H1 (cell line): Measurements from ENCODE around the gene RCOR2. TPM values are rescaled to one million over a fixed set of nuclear protein-coding genes. Genes with fewer than 3 reads are reported as not detected.

Experiments
- CTCF ChIA-PET: fragments of 300-600 bp; sonication (Branson Sonifier 250); formaldehyde crosslinking; loops from one replicate; lab custom pipeline; 2021; ENCODE audit not compliant: partially characterized antibody; lab: Charles Lee
- POLR2A ChIA-PET: fragments of 300-600 bp; sonication (Branson Sonifier 250); formaldehyde crosslinking; loops from one replicate; lab custom pipeline; 2021; ENCODE audit warnings: inconsistent platforms; ENCODE audit not compliant: partially characterized antibody; lab: Charles Lee
- DNase-seq, 2 experiments: peaks; one replicate each; pipeline versions ENCODE4 v3.0.0 to v3.0.0-alpha.2; 2010 to 2022; ENCODE audit warnings: low spot score in 2 of 2, low read depth in 1 of 2, mixed read lengths in 1 of 2
- FAIRE-seq: peaks from 2 replicates; lab custom pipeline; 2011; peaks lifted over from hg19 to GRCh38; lab: Jason Lieb, UNC
- H2AFZ ChIP-seq: 2 replicates; pipeline ENCODE4 v1.8.1; 2012; ENCODE audit warnings: low read length, inconsistent platforms
- H2AK5ac ChIP-seq: 2 replicates; pipeline ENCODE4 v1.6.1; 2013; ENCODE audit warnings: low read depth, low read length
- H2BK120ac ChIP-seq: replicated peaks from 2 replicates; pipeline ENCODE3; 2013; ENCODE audit warnings: low read depth, low read length, inconsistent platforms
- H2BK12ac ChIP-seq: 2 replicates; pipeline ENCODE4 v1.6.1; 2013; ENCODE audit warnings: low read depth, low read length
- H2BK15ac ChIP-seq: 2 replicates; pipeline ENCODE4 v1.6.1; 2013; ENCODE audit warnings: low read length
- H2BK20ac ChIP-seq: 2 replicates; pipeline ENCODE4 v1.6.1; 2013; ENCODE audit warnings: low read length
- H2BK5ac ChIP-seq: 2 replicates; pipeline ENCODE4 v1.6.1; 2013; ENCODE audit warnings: low read depth, low read length
- H3K14ac ChIP-seq: 2 replicates; pipeline ENCODE4 v1.6.1; 2013; ENCODE audit warnings: inconsistent platforms; ENCODE audit not compliant: insufficient read length
- H3K18ac ChIP-seq: 2 replicates; pipeline ENCODE4 v1.6.1; 2013; ENCODE audit warnings: low read length; ENCODE audit errors: extremely low read depth
- H3K23ac ChIP-seq: 2 replicates; pipeline ENCODE4 v1.6.1; 2013; ENCODE audit warnings: inconsistent platforms; ENCODE audit not compliant: insufficient read length
- H3K23me2 ChIP-seq: 2 replicates; pipeline ENCODE4 v1.6.1; 2013; ENCODE audit warnings: low read depth, low read length
- H3K27ac ChIP-seq: 2 replicates; pipeline ENCODE4 v1.6.1; 2011; ENCODE audit warnings: low read depth, low read length, inconsistent platforms
- H3K27me3 ChIP-seq, 4 experiments: replicated peaks in 1 of 4; 1 replicate in 1 of 4; 2 replicates in 3 of 4; pipeline versions ENCODE4 v1.6.1 to v1.8.1; 2011 to 2013; ENCODE audit warnings: low read length in 3 of 4, mild to moderate bottlenecking in 3 of 4, inconsistent platforms in 2 of 4, mixed read lengths in 2 of 4, moderate library complexity in 1 of 4; ENCODE audit not compliant: control insufficient read depth in 3 of 4, insufficient read depth in 3 of 4; ENCODE audit errors: extremely low read depth in 1 of 4
- H3K36me3 ChIP-seq, 4 experiments: 2 replicates each; pipeline versions ENCODE4 v1.6.1 to v1.8.1; 2011 to 2013; ENCODE audit warnings: mild to moderate bottlenecking in 4 of 4, low read length in 3 of 4, moderate library complexity in 2 of 4, control low read depth in 1 of 4, inconsistent platforms in 1 of 4; ENCODE audit not compliant: insufficient read depth in 4 of 4, control insufficient read depth in 2 of 4
- H3K4ac ChIP-seq: replicated peaks from 2 replicates; pipeline ENCODE3; 2013; ENCODE audit warnings: low read length, low read depth, mixed read lengths, inconsistent platforms; ENCODE audit not compliant: insufficient read length
- H3K4me1 ChIP-seq, 4 experiments: replicated peaks in 1 of 4; 1 replicate in 1 of 4; 2 replicates in 3 of 4; pipeline versions ENCODE4 v1.6.1 to v1.8.1; 2011 to 2013; ENCODE audit warnings: low read length in 3 of 4, inconsistent platforms in 2 of 4, mixed read lengths in 1 of 4; ENCODE audit not compliant: insufficient read depth in 4 of 4, control insufficient read depth in 3 of 4
- H3K4me2 ChIP-seq, 2 experiments: 2 replicates each; pipeline versions ENCODE4 v1.6.1 to v1.8.1; 2011 to 2013; ENCODE audit warnings: low read depth in 2 of 2, low read length in 2 of 2, control low read depth in 1 of 2, inconsistent platforms in 1 of 2, mild to moderate bottlenecking in 1 of 2; ENCODE audit not compliant: insufficient read depth in 1 of 2
- H3K4me3 ChIP-seq, 4 experiments: fragments of 200-600, 300-600 bp in 1 of 4; sonication (generic), shearing (Covaris generic), sonication (Bioruptor Twin) in 1 of 4; 2 replicates each; pipeline versions ENCODE4 v1.5.1 to v1.8.1; 2011 to 2016; ENCODE audit warnings: low read length in 4 of 4, low read depth in 3 of 4, control low read depth in 2 of 4, inconsistent platforms in 2 of 4, mild to moderate bottlenecking in 2 of 4, mixed read lengths in 1 of 4, moderate library complexity in 1 of 4; ENCODE audit not compliant: insufficient read depth in 2 of 4; ENCODE audit errors: extremely low read depth in 1 of 4
- H3K56ac ChIP-seq: replicated peaks from 2 replicates; pipeline ENCODE3; 2013; ENCODE audit warnings: low read depth, mild to moderate bottlenecking, mixed read lengths, low read length, inconsistent platforms; ENCODE audit not compliant: insufficient read length
- H3K79me1 ChIP-seq: 2 replicates; pipeline ENCODE4 v1.6.1; 2013; ENCODE audit warnings: low read depth, low read length, control low read depth
- H3K79me2 ChIP-seq, 2 experiments: 2 replicates each; pipeline versions ENCODE4 v1.6.1 to v1.8.1; 2012 to 2013; ENCODE audit warnings: low read length in 2 of 2, mild to moderate bottlenecking in 2 of 2, inconsistent platforms in 1 of 2; ENCODE audit not compliant: insufficient read depth in 2 of 2, control insufficient read depth in 1 of 2
- H3K9ac ChIP-seq, 4 experiments: replicated peaks in 1 of 4; 1 replicate in 1 of 4; 2 replicates in 3 of 4; pipeline versions ENCODE4 v1.6.1 to v1.8.1; 2011 to 2013; ENCODE audit warnings: low read depth in 3 of 4, low read length in 3 of 4, control low read depth in 2 of 4, mild to moderate bottlenecking in 2 of 4, moderate library complexity in 2 of 4, inconsistent platforms in 1 of 4; ENCODE audit errors: extremely low read depth in 1 of 4
- H3K9me3 ChIP-seq, 2 experiments: 2 replicates each; pipeline versions ENCODE4 v1.6.1 to v1.8.1; 2012 to 2013; ENCODE audit warnings: mild to moderate bottlenecking in 2 of 2, moderate library complexity in 2 of 2, control low read depth in 1 of 2, inconsistent platforms in 1 of 2, low read depth in 1 of 2, low read length in 1 of 2, mixed read lengths in 1 of 2; ENCODE audit not compliant: insufficient read depth in 2 of 2
- H4K20me1 ChIP-seq, 2 experiments: replicated peaks in 1 of 2; 2 replicates each; pipeline versions ENCODE3 to v1.8.1; 2011 to 2013; ENCODE audit warnings: inconsistent platforms in 2 of 2, low read length in 2 of 2, mild to moderate bottlenecking in 1 of 2; ENCODE audit not compliant: insufficient read depth in 2 of 2, control insufficient read depth in 1 of 2
- H4K5ac ChIP-seq: 2 replicates; pipeline ENCODE4 v1.6.1; 2013; ENCODE audit warnings: low read length, low read depth, mixed read lengths, inconsistent platforms; ENCODE audit not compliant: insufficient read length
- H4K8ac ChIP-seq: 2 replicates; pipeline ENCODE4 v1.8.0; 2013; ENCODE audit warnings: mild to moderate bottlenecking, moderate library complexity, low read length, inconsistent platforms; ENCODE audit not compliant: insufficient read depth; ENCODE audit errors: extremely low read depth
- H4K91ac ChIP-seq: replicated peaks from 2 replicates; pipeline ENCODE3; 2013; ENCODE audit warnings: low read length, mixed read lengths, inconsistent platforms; ENCODE audit not compliant: insufficient read length
- BRCA1 ChIP-seq: IDR thresholded peaks from 2 replicates; pipeline ENCODE4 v1.6.1; 2012; ENCODE audit warnings: low read depth, low read length, improper control_type of control experiment
- EZH2 ChIP-seq: fragments of 200-600 bp; sonication (generic); IDR thresholded peaks from 2 replicates; pipeline ENCODE4 v1.7.1; 2012; ENCODE audit warnings: low read depth, mild to moderate bottlenecking, moderate library complexity, low read length, inconsistent platforms; ENCODE audit not compliant: severe bottlenecking
- FOSL1 ChIP-seq: IDR thresholded peaks from 2 replicates; pipeline ENCODE4 v1.6.1; 2011; ENCODE audit warnings: mild to moderate bottlenecking, low read depth, low read length, moderate library complexity; ENCODE audit not compliant: insufficient read depth
- HDAC2 ChIP-seq, 2 experiments: fragments of 300-600 bp in 1 of 2; sonication (generic) in 1 of 2; IDR thresholded peaks; 2 replicates each; pipeline ENCODE4 v1.6.1; 2011 to 2012; ENCODE audit warnings: low read depth in 2 of 2, low read length in 2 of 2, mild to moderate bottlenecking in 2 of 2, moderate library complexity in 2 of 2, borderline replicate concordance in 1 of 2, inconsistent platforms in 1 of 2
- JUND ChIP-seq: IDR thresholded peaks from 2 replicates; pipeline ENCODE4 v1.6.1; 2011; ENCODE audit warnings: mild to moderate bottlenecking, improper control_type of control experiment, low read length
- KDM1A ChIP-seq: fragments of 200-600, 300-600 bp; sonication (generic); IDR thresholded peaks from 2 replicates; pipeline ENCODE4 v1.7.1; 2016; ENCODE audit warnings: mild to moderate bottlenecking, low read length, borderline replicate concordance
- RFX5 ChIP-seq: IDR thresholded peaks from 2 replicates; pipeline ENCODE4 v1.6.1; 2011; ENCODE audit warnings: low read depth, low read length, improper control_type of control experiment, borderline replicate concordance
- RXRA ChIP-seq: IDR thresholded peaks from 2 replicates; pipeline ENCODE4 v1.6.1; 2011; ENCODE audit warnings: low read depth, mild to moderate bottlenecking, low read length, moderate library complexity; ENCODE audit not compliant: insufficient read depth
- SIN3A ChIP-seq, 2 experiments: IDR thresholded peaks in 1 of 2; conservative IDR thresholded peaks in 1 of 2; 2 replicates each; pipeline ENCODE4 v1.6.1; 2011 to 2012; ENCODE audit warnings: low read length in 2 of 2, improper control_type of control experiment in 1 of 2, low read depth in 1 of 2, mild to moderate bottlenecking in 1 of 2
- TAF7 ChIP-seq: optimal IDR thresholded peaks from 2 replicates; pipeline ENCODE3; 2011; ENCODE audit warnings: low read depth, mild to moderate bottlenecking, inconsistent platforms, low read length, moderate library complexity, borderline replicate concordance
- USF2 ChIP-seq: IDR thresholded peaks from 2 replicates; pipeline ENCODE4 v1.6.1; 2011; ENCODE audit warnings: low read length, improper control_type of control experiment
- WGBS, 2 experiments: shearing (Covaris generic) in 1 of 2; methylation state at CpG; one replicate each; pipeline versions ENCODE4 v1.1.6 to v1.1.7; 2013 to 2015; ENCODE audit warnings: low lambda C conversion rate in 2 of 2, mixed read lengths in 2 of 2, inconsistent platforms in 1 of 2, low coverage in 1 of 2, missing lambda C conversion rate in 1 of 2; ENCODE audit not compliant: insufficient replicate concordance in 2 of 2, insufficient coverage in 1 of 2, insufficient read length in 1 of 2; ENCODE audit errors: extremely low coverage in 1 of 2, missing lambda C conversion rate in 1 of 2; 5-methylcytosine and 5-hydroxymethylcytosine counted together
- polyA plus RNA-seq, 7 experiments: library from polyadenylated mRNA; depleted of rRNA in 3 of 7; stranded (reverse) in 5 of 7; unstranded in 2 of 7; fragments of >200 nt in 5 of 7; fragments of 200-250 nt in 2 of 7; gene quantifications; 1 replicate in 5 of 7; 2 replicates in 1 of 7; 4 replicates in 1 of 7; pipeline versions ENCODE4 v1.2.1 to v1.2.3, GENCODE V29; 2011 to 2013; ENCODE audit warnings: missing spikeins in 2 of 7, mixed read lengths in 2 of 7
- total RNA-seq: library from RNA; stranded (reverse); fragmentation: NEBNext Ultra II Directional; extraction: Animal tissue kit (Norgen Biotek cat#: 25700); gene quantifications from 2 replicates; pipeline ENCODE4 v1.2.1, GENCODE V29; 2021

RCOR2 gene
- total and polyA plus RNA-seq, 2 of the 8 experiments (the other 6 are each of a cell fraction or from before 2014, with no cell fraction given) = 54.6 to 78.0 TPM

GRCh38 chr11:63906087-63906486, 10.9 kb downstream of the RCOR2 start:
- Histone ChIP-seq H3K36me3 (peaks cover 12 to 46% (median 23%) of the 10 kb centered on the region in 4 experiments; a peak in 7 of 8 replicates), H3K79me2 (no peaks in the 10 kb centered on the region), H3K23ac (no peak overlapping the region), H3K4me2 (no peak overlapping the region), H2BK12ac (no peak overlapping the region), H2BK5ac (no peak overlapping the region), H4K91ac (no peak overlapping the region), H4K8ac (no peak overlapping the region), H3K56ac (no peak overlapping the region), H3K18ac (no peak overlapping the region), H3K27me3 (no peaks in the 10 kb centered on the region), H3K9me3 (no peaks in the 10 kb centered on the region), H2BK20ac (no peak overlapping the region), H3K23me2 (no peaks in the 10 kb centered on the region; the same call in 1 of the 2 replicates), H2BK15ac (0 out of 2 replicates have a peak overlapping the region, but pooled peaks have one; percentile 81), H2AK5ac (no peak overlapping the region), H3K4me3 (no peak overlapping the region), H3K4me1 (peaks cover 6 to 49% (median 39%) of the 10 kb centered on the region in 4 experiments), H3K79me1 (peaks cover 7% of the 10 kb centered on the region), H3K9ac (no peak overlapping the region), H2BK120ac (no peak overlapping the region), H3K4ac (no peak overlapping the region), H4K5ac (peak overlapping the region; percentile 7), H4K20me1 (peaks cover 6 to 11% of the 10 kb centered on the region in 2 experiments), H3K14ac (no peak overlapping the region), H3K27ac (peak overlapping the region; percentile 56; the same call in 1 of the 2 replicates), H2AFZ (no peak overlapping the region)
- POLR2A ChIA-PET = interaction anchor here (0.9 to 6.1 kb wide), 6 partner anchors 8 to 69 kb away, joined by 3 to 74 read pairs (median 4); partner anchors contain the start of gene RCOR2
- 81% methylated on average over 3 of the region's 4 CpGs; no CpG with 5 or more reads in 1 of the 2 experiments for WGBS, 2 experiments
- CTCF ChIA-PET = interaction anchor here (0.7 to 11.1 kb wide), 25 partner anchors 8 to 224 kb away, joined by 3 to 163 read pairs (median 4); partner anchors contain the start of genes MARK2 and RCOR2
- FAIRE-seq (no peak), DNase-seq (no peak)
- TF ChIP-seq RXRA = no peak
- no peak for TF ChIP-seq HDAC2 (IDR thresholded peaks at IDR 0.05; ENCODE audit: borderline replicate concordance in 1 of 2, low read depth in 2 of 2, low read length in 2 of 2)
- TF ChIP-seq KDM1A = no peak
- TF ChIP-seq JUND = no peak
- no peak for TF ChIP-seq USF2
- TF ChIP-seq BRCA1 = no peak
- TF ChIP-seq RFX5 = no peak
- no peak for TF ChIP-seq SIN3A (conservative IDR thresholded peaks at IDR 0.05 in 1 of 2, IDR thresholded peaks at IDR 0.05 in 1 of 2; ENCODE audit: low read depth in 1 of 2, low read length in 2 of 2)
- TF ChIP-seq EZH2 = no peak
- no peak for TF ChIP-seq FOSL1
- TF ChIP-seq TAF7 = no peak
